Sigmoid colon (tissue), 4 donors: ENCODE results near the gene PPM1A.

Experiments used
- CTCF ChIP-seq, 4 experiments: fragments of 450-650 bp in 3 of 4; fragments of 200-600 bp in 1 of 4; IDR thresholded peaks; one replicate each; pipeline ENCODE4 v1.5.1; 2016 to 2019; ENCODE audit warnings: antibody characterized with exemption in 4 of 4, mild to moderate bottlenecking in 3 of 4, moderate library complexity in 2 of 4
- EP300 ChIP-seq, 4 donors: sonication (generic); formaldehyde crosslinking; IDR thresholded peaks; one replicate each; pipeline ENCODE4 v1.6.1; 2017; ENCODE audit warnings: antibody characterized with exemption in 4 of 4
- POLR2A ChIP-seq, 2 donors: fragments of 450-650 bp; IDR thresholded peaks; one replicate each; pipeline ENCODE4 v1.6.1; 2016; ENCODE audit warnings: antibody characterized with exemption in 2 of 2, mild to moderate bottlenecking in 2 of 2, moderate library complexity in 2 of 2

- TF ChIP-seq POLR2A (IDR thresholded peaks at IDR 0.05) (no peak), CTCF (IDR thresholded peaks at IDR 0.05) (no peak), EP300 (IDR thresholded peaks at IDR 0.05) (no peak)
Observed at GRCh38 chr14:60302663-60303062, 53.6 kb downstream of the PPM1A start.
